B cell (primary cell): ENCODE results near the gene RABGAP1L. TPM values are rescaled to one million over a fixed set of nuclear protein-coding genes. Genes with fewer than 3 reads are reported as not detected.

Experiments
- ATAC-seq: fragments of 200-7000 bp; cut with Tn5 transposase; one replicate; pipeline ENCODE4 v1.10.0; 2021; ENCODE audit warnings: low read depth, mild to moderate bottlenecking, moderate number of reproducible peaks, moderate library complexity
- CTCF ChIA-PET: fragments of 350-600 bp; sonication (Branson Sonifier 250); formaldehyde crosslinking; loops from one replicate; lab custom pipeline; 2021; ENCODE audit warnings: antibody characterized with exemption, inconsistent platforms; lab: Charles Lee
- POLR2A ChIA-PET: fragments of 350-600 bp; sonication (Branson Sonifier 250); formaldehyde crosslinking; loops from one replicate; lab custom pipeline; 2021; ENCODE audit warnings: antibody characterized with exemption; lab: Charles Lee
- DNase-seq: peaks from one replicate; pipeline ENCODE4 v3.0.0; 2013
- H2AFZ ChIP-seq: 2 replicates; pipeline ENCODE4 v1.6.1; 2012; ENCODE audit warnings: mild to moderate bottlenecking, low read depth, low read length; ENCODE audit not compliant: insufficient read depth, poor library complexity, severe bottlenecking
- H3K27ac ChIP-seq, 2 donors: 1 replicate in 1 of 2; 2 replicates in 1 of 2; pipeline ENCODE4 v1.5.1; 2012 to 2013; ENCODE audit warnings: low read length in 2 of 2, mild to moderate bottlenecking in 2 of 2, moderate library complexity in 1 of 2
- H3K27me3 ChIP-seq, 4 experiments: fragments of 200-600 bp in 1 of 4; sonication (generic) in 1 of 4; replicated peaks in 1 of 4; 1 replicate in 2 of 4; 2 replicates in 2 of 4; pipeline versions ENCODE4 v1.6.1 to v1.7.0; 2013 to 2016; ENCODE audit warnings: low read length in 3 of 4, mild to moderate bottlenecking in 2 of 4, mixed read lengths in 1 of 4, moderate library complexity in 1 of 4; ENCODE audit not compliant: insufficient read depth in 4 of 4, control insufficient read depth in 3 of 4; ENCODE audit errors: control extremely low read depth in 1 of 4
- H3K36me3 ChIP-seq, 2 experiments: replicated peaks in 1 of 2; 1 replicate in 1 of 2; 2 replicates in 1 of 2; pipeline versions ENCODE4 v1.6.1 to v1.7.1; 2013; ENCODE audit warnings: low read length in 1 of 2; ENCODE audit not compliant: insufficient read depth in 2 of 2, control insufficient read depth in 1 of 2; ENCODE audit errors: control extremely low read depth in 1 of 2, extremely low read depth in 1 of 2
- H3K4me1 ChIP-seq, 2 donors: fragments of 200-600 bp in 1 of 2; sonication (generic) in 1 of 2; 1 replicate in 1 of 2; 2 replicates in 1 of 2; pipeline versions ENCODE4 v1.5.1 to v1.6.1; 2013 to 2017; ENCODE audit warnings: low read length in 2 of 2; ENCODE audit not compliant: control insufficient read depth in 2 of 2, insufficient read depth in 2 of 2
- H3K4me2 ChIP-seq: replicated peaks from 2 replicates; pipeline ENCODE3; 2012; ENCODE audit warnings: mild to moderate bottlenecking, low read depth, low read length; ENCODE audit not compliant: poor library complexity, severe bottlenecking
- H3K4me3 ChIP-seq, 5 experiments: fragments of 200-600 bp in 1 of 5; sonication (generic) in 1 of 5; 1 replicate in 3 of 5; 2 replicates in 2 of 5; pipeline versions ENCODE4 v1.5.1 to v1.7.0; 2011 to 2016; ENCODE audit warnings: low read length in 4 of 5, mild to moderate bottlenecking in 4 of 5, low read depth in 2 of 5, control low read depth in 1 of 5, moderate library complexity in 1 of 5; ENCODE audit not compliant: insufficient read depth in 1 of 5; ENCODE audit errors: control extremely low read depth in 1 of 5, extremely low read depth in 1 of 5
- H3K79me2 ChIP-seq: fragments of 200-600 bp; sonication (generic); one replicate; pipeline ENCODE4 v1.6.0; 2016; ENCODE audit warnings: low read length; ENCODE audit not compliant: control insufficient read depth, insufficient read depth
- H3K9ac ChIP-seq: fragments of 200-600 bp; sonication (generic); 2 replicates; pipeline ENCODE4 v1.6.1; 2017; ENCODE audit warnings: mild to moderate bottlenecking, low read length, moderate library complexity
- H3K9me3 ChIP-seq, 3 donors: one replicate each; pipeline versions ENCODE4 v1.6.1 to v1.7.1; 2013; ENCODE audit warnings: low read length in 2 of 3; ENCODE audit not compliant: control insufficient read depth in 2 of 3, insufficient read depth in 1 of 3; ENCODE audit errors: control extremely low read depth in 1 of 3
- H4K20me1 ChIP-seq: 2 replicates; pipeline ENCODE4 v1.6.0; 2012; ENCODE audit warnings: mild to moderate bottlenecking, low read length; ENCODE audit not compliant: insufficient read depth, control insufficient read depth, poor library complexity, severe bottlenecking
- H3K27ac Mint-ChIP-seq: one replicate; pipeline ENCODE4 v1.8.0; 2021; ENCODE audit warnings: mixed read lengths
- H3K27me3 Mint-ChIP-seq: one replicate; pipeline ENCODE4 v1.8.0; 2021; ENCODE audit warnings: mixed read lengths
- H3K4me1 Mint-ChIP-seq: one replicate; pipeline ENCODE4 v1.8.0; 2021; ENCODE audit warnings: mixed read lengths
- H3K4me3 Mint-ChIP-seq: one replicate; pipeline ENCODE4 v1.8.0; 2021; ENCODE audit warnings: mixed read lengths
- H3K9me3 Mint-ChIP-seq: one replicate; pipeline ENCODE4 v1.8.0; 2022; ENCODE audit warnings: mixed read lengths; ENCODE audit not compliant: insufficient read depth
- EZH2 ChIP-seq: IDR thresholded peaks from 2 replicates; pipeline ENCODE4 v1.6.1; 2012; ENCODE audit warnings: borderline replicate concordance, low read depth, mild to moderate bottlenecking, moderate library complexity, low read length; ENCODE audit not compliant: insufficient read depth, poor library complexity, severe bottlenecking
- WGBS: methylation state at CpG from one replicate; pipeline ENCODE4 v1.1.5; 2013; ENCODE audit warnings: missing lambda C conversion rate; ENCODE audit not compliant: insufficient coverage; 5-methylcytosine and 5-hydroxymethylcytosine counted together
- intact Hi-C: fragments of 100-400 bp; cut with micrococcal nuclease; formaldehyde crosslinking; loops from one replicate; pipeline ENCODE4 v1.10.0; 2022
- polyA plus RNA-seq: library from polyadenylated mRNA; depleted of rRNA; stranded (reverse); fragments of >200 nt; gene quantifications from 2 replicates; pipeline ENCODE4 v1.2.3, GENCODE V29; 2012
- total RNA-seq, 2 donors: library from RNA; stranded (reverse); fragments of 120-200 nt in 1 of 2; gene quantifications; 1 replicate in 1 of 2; 2 replicates in 1 of 2; pipeline versions ENCODE4 v1.2.3 to v1.2.4, GENCODE V29; 2013 to 2022
- TF ChIP-seq, protein P1 (sequence below): fragments of 200-600 bp; IDR thresholded peaks from one replicate; pipeline ENCODE4 v1.8.0; 2022; ENCODE audit warnings: antibody characterized with exemption, mild to moderate bottlenecking

Gene RABGAP1L
- total and polyA plus RNA-seq, 2 donors (not counting 1 experiment from before 2014, with no cell fraction given) = 34.9 to 159 TPM

- Histone ChIP-seq H3K4me1 (no peaks in the 10 kb centered on the region), H3K27ac (no peak overlapping the region), H3K79me2 (no peaks in the 10 kb centered on the region), H3K4me3 (no peak overlapping the region), H2AFZ (no peak overlapping the region), H3K9ac (no peak overlapping the region), H3K4me2 (no peak overlapping the region), H4K20me1 (no peaks in the 10 kb centered on the region), H3K9me3 (no peaks in the 10 kb centered on the region), H3K36me3 (no peaks in the 10 kb centered on the region), H3K27me3 (no peaks in the 10 kb centered on the region)
- CTCF ChIA-PET = no interaction called here
- Mint-ChIP-seq H3K4me1 (peaks cover 12% of the 10 kb centered on the region), H3K27ac (no peak overlapping the region), H3K9me3 (no peaks in the 10 kb centered on the region), H3K4me3 (no peak overlapping the region), H3K27me3 (no peaks in the 10 kb centered on the region)
- DNase-seq (no peak), ATAC-seq (no peak)
- POLR2A ChIA-PET = no interaction called here
- intact Hi-C loops = no loop called here
- no peak for TF ChIP-seq EZH2
- TF ChIP-seq, protein P1, sequence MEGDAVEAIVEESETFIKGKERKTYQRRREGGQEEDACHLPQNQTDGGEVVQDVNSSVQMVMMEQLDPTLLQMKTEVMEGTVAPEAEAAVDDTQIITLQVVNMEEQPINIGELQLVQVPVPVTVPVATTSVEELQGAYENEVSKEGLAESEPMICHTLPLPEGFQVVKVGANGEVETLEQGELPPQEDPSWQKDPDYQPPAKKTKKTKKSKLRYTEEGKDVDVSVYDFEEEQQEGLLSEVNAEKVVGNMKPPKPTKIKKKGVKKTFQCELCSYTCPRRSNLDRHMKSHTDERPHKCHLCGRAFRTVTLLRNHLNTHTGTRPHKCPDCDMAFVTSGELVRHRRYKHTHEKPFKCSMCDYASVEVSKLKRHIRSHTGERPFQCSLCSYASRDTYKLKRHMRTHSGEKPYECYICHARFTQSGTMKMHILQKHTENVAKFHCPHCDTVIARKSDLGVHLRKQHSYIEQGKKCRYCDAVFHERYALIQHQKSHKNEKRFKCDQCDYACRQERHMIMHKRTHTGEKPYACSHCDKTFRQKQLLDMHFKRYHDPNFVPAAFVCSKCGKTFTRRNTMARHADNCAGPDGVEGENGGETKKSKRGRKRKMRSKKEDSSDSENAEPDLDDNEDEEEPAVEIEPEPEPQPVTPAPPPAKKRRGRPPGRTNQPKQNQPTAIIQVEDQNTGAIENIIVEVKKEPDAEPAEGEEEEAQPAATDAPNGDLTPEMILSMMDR = no peak
These were observed 265.8 kb downstream of the RABGAP1L start for GRCh38 chr1:174425121-174425520.

DNA sequence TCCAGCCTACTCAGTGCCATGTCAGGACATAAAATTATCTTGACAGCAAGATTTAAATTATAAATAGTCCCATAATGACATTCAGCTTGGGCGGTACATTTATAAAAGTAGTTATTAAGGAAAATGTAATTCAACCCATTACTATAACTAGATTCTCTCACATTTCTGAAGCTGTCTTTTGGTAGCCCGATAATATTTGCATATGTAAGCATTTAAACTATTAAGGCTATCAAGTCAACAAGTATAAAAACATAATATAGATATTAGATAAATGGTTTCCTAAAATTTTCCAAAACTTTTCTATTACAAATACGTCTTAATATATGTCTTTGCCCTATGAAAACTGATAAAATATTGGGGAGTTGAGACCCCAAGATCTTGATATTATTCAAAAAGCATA lies 266.8 kb downstream of the RABGAP1L start:
- H3K79me2 ChIP-seq = no peaks in the 10 kb centered on the region
- H3K27me3 Mint-ChIP-seq = no peaks in the 10 kb centered on the region
- H3K9ac ChIP-seq = no peak overlapping the region
- no peak overlapping the region for H3K27ac ChIP-seq
- ChIA-PET CTCF (no interaction called here), POLR2A (no interaction called here)
- no peak overlapping the region for H3K4me3 ChIP-seq
- no peaks in the 10 kb centered on the region for H3K9me3 Mint-ChIP-seq
- DNase-seq (no peak), ATAC-seq (no peak)
- peaks cover 13% of the 10 kb centered on the region for H3K4me1 Mint-ChIP-seq
- no peak overlapping the region for H2AFZ ChIP-seq
- H3K4me3 Mint-ChIP-seq = no peak overlapping the region
- no peaks in the 10 kb centered on the region for H3K4me1 ChIP-seq
- WGBS = no CpG with 5 or more reads among the region's 3 CpGs
- H3K4me2 ChIP-seq = no peak overlapping the region
- no peaks in the 10 kb centered on the region for H3K9me3 ChIP-seq
- no peaks in the 10 kb centered on the region for H3K36me3 ChIP-seq
- H3K27me3 ChIP-seq = no peaks in the 10 kb centered on the region
- TF ChIP-seq, protein P1 = no peak
- TF ChIP-seq EZH2 = no peak
- no peaks in the 10 kb centered on the region for H4K20me1 ChIP-seq
- intact Hi-C loops = no loop called here
- no peak overlapping the region for H3K27ac Mint-ChIP-seq
